GM12878 (cell line): Measurements from ENCODE around the gene TUBGCP2. TPM values are rescaled to one million over a fixed set of nuclear protein-coding genes. Genes with fewer than 3 reads are reported as not detected.

ENCODE experiments used
- ATAC-seq: fragments of 200-7000 bp; cut with Tn5 transposase; 3 replicates; pipeline ENCODE4 v1.9.1; 2020; ENCODE audit warnings: mild to moderate bottlenecking, moderate library complexity
- BruUV-seq: library from RNA; stranded (reverse); fragments of 400-500 nt; replicated peaks from 2 replicates; lab custom pipeline; 2021; lab: Mats Ljungman, UMichigan
- CTCF ChIA-PET: fragments of 300-600 bp; sonication (Branson Sonifier 250); formaldehyde crosslinking; extraction: SDS; loops from one replicate; lab custom pipeline; 2021; ENCODE audit warnings: inconsistent platforms; lab: Yijun Ruan, JAX
- POLR2A ChIA-PET: fragments of 350-600 bp; formaldehyde crosslinking; extraction: SDS; loops from one replicate; lab custom pipeline; 2021; ENCODE audit warnings: inconsistent platforms; lab: Charles Lee
- RAD21 ChIA-PET: fragments of 300-600 bp; sonication (Branson Sonifier 250); formaldehyde crosslinking; loops from one replicate; lab custom pipeline; 2023; ENCODE audit warnings: antibody characterized with exemption; ENCODE audit not compliant: unreplicated experiment; lab: Charles Lee
- SMC1A ChIA-PET: fragments of 300-600 bp; sonication (Branson Sonifier 250); formaldehyde crosslinking; loops from one replicate; lab custom pipeline; 2023; ENCODE audit not compliant: unreplicated experiment, uncharacterized antibody; lab: Charles Lee
- DNase-seq: peaks from one replicate; pipeline ENCODE4 v3.0.0-alpha.2; 2011; ENCODE audit warnings: low read depth, low spot score
- FAIRE-seq: peaks from 3 replicates; lab custom pipeline; 2011; peaks lifted over from hg19 to GRCh38; lab: Jason Lieb, UNC
- H2AFZ ChIP-seq: 2 replicates; pipeline ENCODE4 v1.6.0; 2011; ENCODE audit warnings: low read depth, low read length, control low read depth; ENCODE audit not compliant: control insufficient read depth
- H3K27ac ChIP-seq: 2 replicates; pipeline ENCODE4 v1.5.1; 2011; ENCODE audit warnings: control low read depth; ENCODE audit not compliant: control insufficient read depth, insufficient read depth
- H3K27me3 ChIP-seq, 2 experiments: replicated peaks in 1 of 2; 2 replicates each; pipeline versions ENCODE4 v1.6.0 to v1.6.1; 2011; ENCODE audit warnings: low read length in 1 of 2; ENCODE audit not compliant: control insufficient read depth in 2 of 2, insufficient read depth in 2 of 2
- H3K36me3 ChIP-seq, 2 experiments: 2 replicates each; pipeline ENCODE4 v1.5.1; 2011; ENCODE audit warnings: low read length in 1 of 2; ENCODE audit not compliant: control insufficient read depth in 2 of 2, insufficient read depth in 2 of 2
- H3K4me1 ChIP-seq: 2 replicates; pipeline ENCODE4 v1.6.1; 2011; ENCODE audit warnings: mild to moderate bottlenecking, low read length, moderate library complexity, mixed read lengths; ENCODE audit not compliant: control insufficient read depth, insufficient read depth
- H3K4me2 ChIP-seq: 2 replicates; pipeline ENCODE4 v1.6.0; 2011; ENCODE audit warnings: control low read depth; ENCODE audit not compliant: control insufficient read depth, insufficient read depth
- H3K4me3 ChIP-seq: fragments of 200-600 bp; sonication (generic); 2 replicates; pipeline ENCODE4 v1.5.1; 2016
- H3K79me2 ChIP-seq: 2 replicates; pipeline ENCODE4 v1.6.0; 2011; ENCODE audit warnings: low read length; ENCODE audit not compliant: control insufficient read depth, insufficient read depth
- H3K9ac ChIP-seq: 2 replicates; pipeline ENCODE4 v1.8.0; 2011; ENCODE audit warnings: low read length, control low read depth, mixed read lengths; ENCODE audit not compliant: control insufficient read depth, insufficient read depth
- H3K9me3 ChIP-seq: replicated peaks from 3 replicates; pipeline ENCODE4 v1.5.1; 2011; ENCODE audit warnings: mild to moderate bottlenecking, low read length; ENCODE audit not compliant: control insufficient read depth, insufficient read depth
- H4K20me1 ChIP-seq: 2 replicates; pipeline ENCODE4 v1.6.0; 2011; ENCODE audit not compliant: control insufficient read depth, insufficient read depth
- JUND ChIP-seq: IDR thresholded peaks from 2 replicates; pipeline ENCODE4 v1.6.1; 2012; ENCODE audit warnings: low read depth, mild to moderate bottlenecking, low read length, improper control_type of control experiment, moderate library complexity
- PAX8 ChIP-seq: fragments of 450-650 bp; IDR thresholded peaks from 2 replicates; pipeline ENCODE4 v1.6.1; 2017; ENCODE audit warnings: mild to moderate bottlenecking, moderate library complexity
- SRF ChIP-seq, 2 experiments: IDR thresholded peaks; 2 replicates each; pipeline ENCODE4 v1.6.1; 2011; ENCODE audit warnings: low read depth in 2 of 2, low read length in 2 of 2, mild to moderate bottlenecking in 1 of 2, moderate library complexity in 1 of 2
- WGBS: methylation state at CpG from one replicate; pipeline ENCODE4 v1.1.6; 2016; ENCODE audit warnings: low lambda C conversion rate; ENCODE audit not compliant: insufficient replicate concordance, insufficient coverage; ENCODE audit errors: missing lambda C conversion rate; 5-methylcytosine and 5-hydroxymethylcytosine counted together
- in situ Hi-C: fragments of 300-500 bp; cut with MboI; formaldehyde crosslinking; loops from 9 replicates; pipeline ENCODE4 v1.14.3; 2018; ENCODE audit warnings: mixed read lengths
- intact Hi-C: fragments of 100-400 bp; cut with micrococcal nuclease; formaldehyde crosslinking; loops from one replicate; pipeline ENCODE4 v1.14.2; 2022; ENCODE audit not compliant: unreplicated experiment
- polyA plus RNA-seq, 11 experiments: library from polyadenylated mRNA; depleted of rRNA in 4 of 11; unstranded in 6 of 11; stranded (reverse) in 5 of 11; fragments of >200 nt; fragmentation: Nextera tagmentation in 4 of 11; fragmentation: Illumina TruSeq in 1 of 11; extraction: Ambion mirVana in 4 of 11; extraction: Trizol in 1 of 11; gene quantifications; 1 replicate in 1 of 11; 2 replicates in 10 of 11; pipeline versions ENCODE4 v1.2.1 to v1.2.3, GENCODE V29; 2011 to 2016; ENCODE audit warnings: inconsistent platforms in 2 of 11, missing spikeins in 2 of 11, low read depth in 1 of 11
- total RNA-seq, 4 experiments: library from RNA; depleted of rRNA in 3 of 4; stranded (reverse); fragments of >200 nt in 3 of 4; fragmentation: Illumina TruSeq in 1 of 4; extraction: Trizol in 1 of 4; gene quantifications; 2 replicates each; pipeline versions ENCODE4 v1.2.1 to v1.2.3, GENCODE V29; 2013 to 2021
- TF ChIP-seq, protein P1 (sequence below): IDR thresholded peaks from 2 replicates; pipeline ENCODE4 v1.6.1; 2012; ENCODE audit warnings: improper control_type of control experiment, low read depth, low read length; ENCODE audit not compliant: insufficient replicate concordance

Gene TUBGCP2
- total and polyA plus RNA-seq, 10 of the 15 experiments (the other 5 are each of a cell fraction or from before 2014, with no cell fraction given): 4.8 to 47.1 (median 34.7) TPM

DNA sequence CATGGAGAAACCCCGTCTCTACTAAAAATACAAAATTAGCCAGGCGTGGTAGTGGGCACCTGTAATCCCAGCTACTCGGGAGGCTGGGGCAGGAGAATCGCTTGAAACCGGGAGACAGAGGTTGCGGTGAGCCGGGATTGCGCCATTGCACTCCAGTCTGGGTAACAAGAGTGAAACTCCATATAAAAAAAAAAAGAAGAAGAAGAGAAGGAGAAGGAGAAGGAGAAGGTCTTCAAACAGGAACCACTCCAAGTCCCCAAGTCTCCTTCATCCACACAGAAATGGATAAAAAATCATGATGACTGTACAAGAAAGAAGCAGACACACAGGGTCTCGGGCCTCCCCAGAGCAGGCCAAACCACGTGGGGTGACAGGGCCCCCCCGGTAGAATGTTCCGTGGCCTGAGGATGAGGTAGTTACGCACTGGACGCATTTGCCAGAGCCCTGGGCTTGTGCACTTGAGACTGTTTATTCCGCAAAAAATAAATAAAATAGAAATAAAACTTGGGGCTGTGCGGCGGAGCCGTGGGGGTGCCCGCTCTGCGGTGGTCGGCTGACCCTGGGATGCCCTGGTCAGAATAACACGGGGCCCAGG lies 55.2 kb downstream of the TUBGCP2 start:
- Histone ChIP-seq H3K36me3 (no peaks in the 10 kb centered on the region), H4K20me1 (no peaks in the 10 kb centered on the region), H2AFZ (no peak overlapping the region), H3K4me2 (no peak overlapping the region), H3K79me2 (no peaks in the 10 kb centered on the region), H3K4me1 (peaks cover 15% of the 10 kb centered on the region), H3K9me3 (no peaks in the 10 kb centered on the region), H3K27ac (no peak overlapping the region), H3K9ac (no peak overlapping the region), H3K27me3 (no peaks in the 10 kb centered on the region), H3K4me3 (no peak overlapping the region)
- intact Hi-C loops (no loop called here), in situ Hi-C loops (no loop called here)
- DNase-seq: no peak
- no peak for ATAC-seq
- no peak for TF ChIP-seq JUND
- TF ChIP-seq, protein P1, sequence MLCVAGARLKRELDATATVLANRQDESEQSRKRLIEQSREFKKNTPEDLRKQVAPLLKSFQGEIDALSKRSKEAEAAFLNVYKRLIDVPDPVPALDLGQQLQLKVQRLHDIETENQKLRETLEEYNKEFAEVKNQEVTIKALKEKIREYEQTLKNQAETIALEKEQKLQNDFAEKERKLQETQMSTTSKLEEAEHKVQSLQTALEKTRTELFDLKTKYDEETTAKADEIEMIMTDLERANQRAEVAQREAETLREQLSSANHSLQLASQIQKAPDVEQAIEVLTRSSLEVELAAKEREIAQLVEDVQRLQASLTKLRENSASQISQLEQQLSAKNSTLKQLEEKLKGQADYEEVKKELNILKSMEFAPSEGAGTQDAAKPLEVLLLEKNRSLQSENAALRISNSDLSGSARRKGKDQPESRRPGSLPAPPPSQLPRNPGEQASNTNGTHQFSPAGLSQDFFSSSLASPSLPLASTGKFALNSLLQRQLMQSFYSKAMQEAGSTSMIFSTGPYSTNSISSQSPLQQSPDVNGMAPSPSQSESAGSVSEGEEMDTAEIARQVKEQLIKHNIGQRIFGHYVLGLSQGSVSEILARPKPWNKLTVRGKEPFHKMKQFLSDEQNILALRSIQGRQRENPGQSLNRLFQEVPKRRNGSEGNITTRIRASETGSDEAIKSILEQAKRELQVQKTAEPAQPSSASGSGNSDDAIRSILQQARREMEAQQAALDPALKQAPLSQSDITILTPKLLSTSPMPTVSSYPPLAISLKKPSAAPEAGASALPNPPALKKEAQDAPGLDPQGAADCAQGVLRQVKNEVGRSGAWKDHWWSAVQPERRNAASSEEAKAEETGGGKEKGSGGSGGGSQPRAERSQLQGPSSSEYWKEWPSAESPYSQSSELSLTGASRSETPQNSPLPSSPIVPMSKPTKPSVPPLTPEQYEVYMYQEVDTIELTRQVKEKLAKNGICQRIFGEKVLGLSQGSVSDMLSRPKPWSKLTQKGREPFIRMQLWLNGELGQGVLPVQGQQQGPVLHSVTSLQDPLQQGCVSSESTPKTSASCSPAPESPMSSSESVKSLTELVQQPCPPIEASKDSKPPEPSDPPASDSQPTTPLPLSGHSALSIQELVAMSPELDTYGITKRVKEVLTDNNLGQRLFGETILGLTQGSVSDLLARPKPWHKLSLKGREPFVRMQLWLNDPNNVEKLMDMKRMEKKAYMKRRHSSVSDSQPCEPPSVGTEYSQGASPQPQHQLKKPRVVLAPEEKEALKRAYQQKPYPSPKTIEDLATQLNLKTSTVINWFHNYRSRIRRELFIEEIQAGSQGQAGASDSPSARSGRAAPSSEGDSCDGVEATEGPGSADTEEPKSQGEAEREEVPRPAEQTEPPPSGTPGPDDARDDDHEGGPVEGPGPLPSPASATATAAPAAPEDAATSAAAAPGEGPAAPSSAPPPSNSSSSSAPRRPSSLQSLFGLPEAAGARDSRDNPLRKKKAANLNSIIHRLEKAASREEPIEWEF: no peak
- no peak for TF ChIP-seq SRF (IDR thresholded peaks at IDR 0.05; ENCODE audit: low read depth in 2 of 2, low read length in 2 of 2)
- no peak for TF ChIP-seq PAX8
- FAIRE-seq: no peak
- WGBS: 63% methylated on average over 22 of the region's 22 CpGs
- SMC1A ChIA-PET: no interaction called here
- CTCF ChIA-PET: no interaction called here
- BruUV-seq: no TSS peak
- RAD21 ChIA-PET: no interaction called here
- POLR2A ChIA-PET: no interaction called here
